Breast epithelium (tissue), 4 donors: ENCODE measurements around the gene IL13RA1. TPM values are rescaled to one million over a fixed set of nuclear protein-coding genes. Genes with fewer than 3 reads are reported as not detected.

Source experiments
- DNase-seq, 2 donors: peaks; one replicate each; pipeline ENCODE4 v3.0.0-alpha.2; 2019; ENCODE audit warnings: low spot score in 2 of 2
- H3K27ac ChIP-seq, 2 donors: fragments of 200-600 bp; sonication (generic) in 1 of 2; one replicate each; pipeline ENCODE4 v1.5.1; 2016 to 2019; ENCODE audit warnings: mild to moderate bottlenecking in 1 of 2
- H3K27me3 ChIP-seq, 2 donors: fragments of 200-600 bp; sonication (generic) in 1 of 2; one replicate each; pipeline versions ENCODE4 v1.5.1 to v1.6.0; 2017 to 2019; ENCODE audit warnings: control low read depth in 1 of 2, mild to moderate bottlenecking in 1 of 2
- H3K36me3 ChIP-seq: fragments of 200-600 bp; one replicate; pipeline ENCODE4 v1.5.1; 2019
- H3K4me1 ChIP-seq, 2 donors: fragments of 200-600 bp; sonication (generic); one replicate each; pipeline ENCODE4 v1.5.1; 2016 to 2019; ENCODE audit warnings: control low read depth in 1 of 2
- H3K4me3 ChIP-seq, 3 donors: fragments of 200-600 bp; sonication (generic); 1 replicate in 2 of 3; 2 replicates in 1 of 3; pipeline ENCODE4 v1.5.1; 2016 to 2019; ENCODE audit warnings: mild to moderate bottlenecking in 3 of 3, moderate library complexity in 2 of 3
- H3K9me3 ChIP-seq, 2 donors: fragments of 200-600 bp; sonication (generic) in 1 of 2; one replicate each; pipeline ENCODE4 v1.5.1; 2016 to 2019; ENCODE audit warnings: control low read depth in 1 of 2
- CTCF ChIP-seq, 3 donors: fragments of 450-650 bp; IDR thresholded peaks; one replicate each; pipeline ENCODE4 v1.5.1; 2016 to 2017; ENCODE audit warnings: antibody characterized with exemption in 3 of 3, mild to moderate bottlenecking in 3 of 3, moderate library complexity in 3 of 3
- POLR2A ChIP-seq: fragments of 450-650 bp; IDR thresholded peaks from one replicate; pipeline ENCODE4 v1.6.1; 2016; ENCODE audit warnings: antibody characterized with exemption, mild to moderate bottlenecking, moderate library complexity
- POLR2AphosphoS5 ChIP-seq, 3 donors: sonication (generic); formaldehyde crosslinking; IDR thresholded peaks; one replicate each; pipeline ENCODE4 v1.6.1; 2017; ENCODE audit warnings: antibody characterized with exemption in 3 of 3
- intact Hi-C: fragments of 100-400 bp; cut with DNase I; formaldehyde crosslinking; loops from one replicate; pipeline ENCODE4 v1.15.1; 2023; ENCODE audit warnings: low total_unique reads
- total RNA-seq, 3 donors: library from RNA; depleted of rRNA; stranded (reverse); fragments of >200 nt; gene quantifications; one replicate each; pipeline ENCODE4 v1.1.0, GENCODE V29; 2016

The IL13RA1 gene
- 10 to 100 TPM; 71.4 to 80.8 (median 77.4) TPM for total RNA-seq

- peak within 1 kb of the TSS; percentile 68 to 89 (median 72) for H3K4me3 ChIP-seq
- H3K9me3 ChIP-seq: no peaks in the 10 kb centered on the region
- peak; percentile 72 to 85 for DNase-seq
- peaks cover 0 to 9% of the 10 kb centered on the region in 2 donors for H3K27me3 ChIP-seq
- H3K27ac ChIP-seq: peak within 1 kb of the TSS; percentile 92 to 99
- H3K36me3 ChIP-seq: no peaks in the 10 kb centered on the region
- intact Hi-C loops: no loop called here
- no peaks in the 10 kb centered on the region for H3K4me1 ChIP-seq
- TF ChIP-seq POLR2AphosphoS5 (IDR thresholded peaks at IDR 0.05) (peak in 1 of 3 donors; percentile 43), CTCF (IDR thresholded peaks at IDR 0.05) (no peak)
Measured at GRCh38 chrX:118726887-118727685, at the start of gene IL13RA1. IL13RA1 (plus strand) TSS chrX:118727606; CDS start chrX:118727639, 33 bp downstream.

GRCh38 chrX:118679290-118679689 lies 48.1 kb upstream of the IL13RA1 start:
- TF ChIP-seq CTCF (IDR thresholded peaks at IDR 0.05) (no peak), POLR2A (no peak), POLR2AphosphoS5 (IDR thresholded peaks at IDR 0.05) (no peak)
- no peak for DNase-seq
- H3K4me3 ChIP-seq: no peak overlapping the region
- H3K27me3 ChIP-seq: peaks cover 0 to 9% of the 10 kb centered on the region in 2 donors
- H3K4me1 ChIP-seq: peaks cover 0 to 2% of the 10 kb centered on the region in 2 donors
- H3K27ac ChIP-seq: no peak overlapping the region
- H3K9me3 ChIP-seq: no peaks in the 10 kb centered on the region
- no peaks in the 10 kb centered on the region for H3K36me3 ChIP-seq
- intact Hi-C loops: no loop called here

- H3K4me3 ChIP-seq: no peak overlapping the region
- no peaks in the 10 kb centered on the region for H3K9me3 ChIP-seq
- intact Hi-C loops: no loop called here
- TF ChIP-seq POLR2AphosphoS5 (IDR thresholded peaks at IDR 0.05) (no peak), CTCF (IDR thresholded peaks at IDR 0.05) (no peak), POLR2A (no peak)
- H3K4me1 ChIP-seq: peaks cover 0 to 2% of the 10 kb centered on the region in 2 donors
- no peak for DNase-seq
- H3K27me3 ChIP-seq: peaks cover 0 to 3% of the 10 kb centered on the region in 2 donors
- H3K36me3 ChIP-seq: no peaks in the 10 kb centered on the region
- H3K27ac ChIP-seq: no peak overlapping the region
Measured at GRCh38 chrX:118682258-118683014, 45.0 kb upstream of the IL13RA1 start.

GRCh38 chrX:118685393-118685792 lies 42.0 kb upstream of the IL13RA1 start:
- no peaks in the 10 kb centered on the region for H3K9me3 ChIP-seq
- TF ChIP-seq POLR2AphosphoS5 (IDR thresholded peaks at IDR 0.05): no peak
- TF ChIP-seq POLR2A: no peak
- TF ChIP-seq CTCF (IDR thresholded peaks at IDR 0.05): no peak
- H3K36me3 ChIP-seq: no peaks in the 10 kb centered on the region
- H3K4me1 ChIP-seq: peaks cover 0 to 2% of the 10 kb centered on the region in 2 donors
- H3K27me3 ChIP-seq: peaks cover 0 to 6% of the 10 kb centered on the region in 2 donors
- intact Hi-C loops: no loop called here
- no peak for DNase-seq
- no peak overlapping the region for H3K4me3 ChIP-seq
- H3K27ac ChIP-seq: no peak overlapping the region

- intact Hi-C loops: no loop called here
- no peak for DNase-seq
- Histone ChIP-seq H3K4me3 (no peak overlapping the region), H3K27ac (no peak overlapping the region), H3K9me3 (no peaks in the 10 kb centered on the region), H3K4me1 (no peaks in the 10 kb centered on the region), H3K27me3 (peaks cover 0 to 6% of the 10 kb centered on the region in 2 donors), H3K36me3 (no peaks in the 10 kb centered on the region)
- TF ChIP-seq POLR2A: no peak
- TF ChIP-seq POLR2AphosphoS5 (IDR thresholded peaks at IDR 0.05): no peak
- no peak for TF ChIP-seq CTCF (IDR thresholded peaks at IDR 0.05)
Measured at GRCh38 chrX:118688935-118689334, 38.5 kb upstream of the IL13RA1 start.
